K562 (cell line): ENCODE data around the gene CDC14A. TPM values are rescaled to one million over a fixed set of nuclear protein-coding genes. Genes with fewer than 3 reads are reported as not detected.
A peak's percentile ranks its signal among the peaks of the same experiment; 100 is the strongest.

ENCODE experiments used
- ATAC-seq: fragments of 200-7000 bp; cut with Tn5 transposase; 3 replicates; pipeline ENCODE4 v1.9.1; 2020; ENCODE audit warnings: moderate library complexity
- BruUV-seq: library from RNA; stranded (reverse); fragments of 400-500 nt; replicated peaks from 2 replicates; lab custom pipeline; 2021; lab: Mats Ljungman, UMichigan
- CTCF ChIA-PET: fragments of 300-600 bp; formaldehyde crosslinking; extraction: SDS; loops from one replicate; lab custom pipeline; 2021; ENCODE audit warnings: low intra/inter-chr PET ratio; lab: Yijun Ruan, JAX
- POLR2A ChIA-PET: fragments of 300-600, 350-650 bp; sonication (Branson Sonifier 250); formaldehyde crosslinking; extraction: SDS; loops from one replicate; lab custom pipeline; 2021; ENCODE audit warnings: antibody characterized with exemption, inconsistent platforms; lab: Yijun Ruan, JAX
- DNase-seq, 4 experiments: peaks; one replicate each; pipeline versions ENCODE4 v3.0.0 to v3.0.0-alpha.2; 2011 to 2018; ENCODE audit warnings: low spot score in 3 of 4, mixed read lengths in 3 of 4; ENCODE audit errors: extremely low read depth in 1 of 4
- FAIRE-seq: peaks from 2 replicates; lab custom pipeline; 2011; peaks lifted over from hg19 to GRCh38; lab: Jason Lieb, UNC
- H2AFZ ChIP-seq: 2 replicates; pipeline ENCODE4 v1.6.0; 2011; ENCODE audit warnings: low read depth, low read length, control low read depth, inconsistent platforms
- H3K27ac ChIP-seq: fragments of 200-600 bp; 3 replicates; pipeline ENCODE4 v1.8.0; 2011; ENCODE audit warnings: low read depth, mild to moderate bottlenecking, control low read depth, inconsistent platforms, low read length, moderate library complexity, mixed read lengths; ENCODE audit errors: extremely low read depth
- H3K27me3 ChIP-seq, 2 experiments: fragments of 300-600 bp in 1 of 2; 2 replicates in 1 of 2; 3 replicates in 1 of 2; pipeline versions ENCODE4 v1.6.0 to v1.8.0; 2011; ENCODE audit warnings: inconsistent platforms in 2 of 2, low read length in 2 of 2, mild to moderate bottlenecking in 1 of 2, mixed read lengths in 1 of 2, moderate library complexity in 1 of 2; ENCODE audit not compliant: control insufficient read depth in 2 of 2, insufficient read depth in 2 of 2
- H3K36me3 ChIP-seq: fragments of 300-600 bp; 3 replicates; pipeline ENCODE4 v1.8.0; 2011; ENCODE audit warnings: mild to moderate bottlenecking, low read length, inconsistent platforms; ENCODE audit not compliant: control insufficient read depth, insufficient read depth
- H3K4me1 ChIP-seq, 2 experiments: fragments of 200-600 bp in 1 of 2; replicated peaks in 1 of 2; 2 replicates in 1 of 2; 3 replicates in 1 of 2; pipeline versions ENCODE4 v1.5.1 to v1.8.0; 2011; ENCODE audit warnings: inconsistent platforms in 2 of 2, low read length in 2 of 2, mild to moderate bottlenecking in 1 of 2, mixed read lengths in 1 of 2, moderate library complexity in 1 of 2; ENCODE audit not compliant: control insufficient read depth in 2 of 2, insufficient read depth in 2 of 2
- H3K4me2 ChIP-seq: 2 replicates; pipeline ENCODE4 v1.6.1; 2011; ENCODE audit warnings: low read length, control low read depth, inconsistent platforms, mixed read lengths; ENCODE audit not compliant: insufficient read depth
- H3K4me3 ChIP-seq: fragments of 200-600 bp; sonication (generic), shearing (Covaris generic); 2 replicates; pipeline ENCODE4 v1.5.1; 2016; ENCODE audit warnings: control low read depth, inconsistent platforms
- H3K79me2 ChIP-seq: fragments of 200-600 bp; 3 replicates; pipeline ENCODE4 v1.8.0; 2011; ENCODE audit warnings: low read length, inconsistent platforms; ENCODE audit not compliant: control insufficient read depth, insufficient read depth
- H3K9ac ChIP-seq, 2 experiments: 2 replicates each; pipeline versions ENCODE4 v1.6.0 to v1.6.1; 2011; ENCODE audit warnings: low read depth in 2 of 2, low read length in 2 of 2, control low read depth in 1 of 2, inconsistent platforms in 1 of 2, mild to moderate bottlenecking in 1 of 2, mixed read lengths in 1 of 2; ENCODE audit not compliant: insufficient read depth in 1 of 2
- H3K9me1 ChIP-seq: one replicate; pipeline ENCODE4 v1.6.0; 2011; ENCODE audit warnings: inconsistent platforms, mild to moderate bottlenecking, low read length, moderate library complexity; ENCODE audit not compliant: control insufficient read depth, insufficient read depth
- H3K9me3 ChIP-seq: replicated peaks from 2 replicates; pipeline ENCODE4 v1.5.1; 2011; ENCODE audit warnings: low read depth, low read length, inconsistent platforms; ENCODE audit not compliant: control insufficient read depth, insufficient read depth
- H4K20me1 ChIP-seq: replicated peaks from 2 replicates; pipeline ENCODE4 v1.6.1; 2011; ENCODE audit warnings: low read length, inconsistent platforms, mixed read lengths; ENCODE audit not compliant: control insufficient read depth, insufficient read depth
- ARID3B ChIP-seq: fragments of 250-450 bp; sonication (Bioruptor Pico); IDR thresholded peaks from 2 replicates; pipeline ENCODE4 v1.4.0; 2020; ENCODE audit warnings: borderline replicate concordance
- CREM ChIP-seq: IDR thresholded peaks from 2 replicates; pipeline ENCODE4 v1.6.1; 2014; ENCODE audit warnings: antibody characterized with exemption, low read depth
- CTBP1 ChIP-seq: fragments of 450-650 bp; IDR thresholded peaks from 2 replicates; pipeline ENCODE4 v1.6.1; 2016; ENCODE audit warnings: borderline replicate concordance
- E2F3 ChIP-seq: fragments of 250-450 bp; sonication (Bioruptor Pico); IDR thresholded peaks from 2 replicates; pipeline ENCODE4 v1.4.0; 2020; ENCODE audit warnings: mild to moderate bottlenecking
- EP400 ChIP-seq: fragments of 450-650 bp; IDR thresholded peaks from 2 replicates; pipeline ENCODE4 v1.6.1; 2017; ENCODE audit warnings: antibody characterized with exemption, mild to moderate bottlenecking, moderate library complexity
- NCOA6 ChIP-seq: fragments of 450-650 bp; IDR thresholded peaks from 2 replicates; pipeline ENCODE4 v1.6.1; 2017; ENCODE audit warnings: mild to moderate bottlenecking
- SMAD1 ChIP-seq: fragments of 150-350 bp; IDR thresholded peaks from 2 replicates; pipeline ENCODE4 v1.6.1; 2014; ENCODE audit warnings: low read length, low read depth; ENCODE audit not compliant: partially characterized antibody
- SREBF2 ChIP-seq: sonication (generic); formaldehyde crosslinking; IDR thresholded peaks from 2 replicates; pipeline ENCODE4 v1.4.0; 2020; ENCODE audit warnings: mild to moderate bottlenecking, missing genetic modification reagents
- ZBTB43 ChIP-seq: sonication (generic); formaldehyde crosslinking; IDR thresholded peaks from 2 replicates; pipeline ENCODE4 v1.8.0; 2023; ENCODE audit warnings: mild to moderate bottlenecking, missing genetic modification reagents
- ZSCAN32 ChIP-seq: fragments of 450-650 bp; formaldehyde crosslinking; IDR thresholded peaks from 2 replicates; pipeline ENCODE4 v1.4.0; 2020; ENCODE audit warnings: mild to moderate bottlenecking, moderate library complexity
- WGBS: fragments of 100-300 bp; shearing (Covaris generic); methylation state at CpG from one replicate; pipeline ENCODE4 v1.1.6; 2016; ENCODE audit warnings: low coverage, mixed read lengths; ENCODE audit not compliant: insufficient coverage; ENCODE audit errors: missing lambda C conversion rate; 5-methylcytosine and 5-hydroxymethylcytosine counted together
- in situ Hi-C: fragments of 300-500 bp; cut with MboI; formaldehyde crosslinking; loops from 4 replicates; pipeline ENCODE4 v1.15.0; 2018; ENCODE audit warnings: inconsistent platforms, mixed read lengths
- intact Hi-C: fragments of 100-400 bp; cut with micrococcal nuclease; formaldehyde crosslinking; loops from 2 replicates; pipeline ENCODE4 v1.14.2; 2022
- polyA plus RNA-seq, 8 experiments: library from polyadenylated mRNA; depleted of rRNA in 4 of 8; stranded (reverse) in 5 of 8; unstranded in 3 of 8; fragments of >200 nt; fragmentation: Nextera tagmentation in 2 of 8; fragmentation: Illumina TruSeq in 1 of 8; extraction: Ambion mirVana in 2 of 8; extraction: Trizol in 1 of 8; gene quantifications; 2 replicates each; pipeline versions ENCODE4 v1.2.1 to v1.2.3, GENCODE V29; 2011 to 2014; ENCODE audit warnings: inconsistent platforms in 1 of 8, missing spikeins in 1 of 8
- total RNA-seq, 7 experiments: library from RNA; depleted of rRNA in 6 of 7; stranded (reverse); fragments of >200 nt in 6 of 7; fragmentation: Illumina TruSeq in 2 of 7; extraction: Trizol in 2 of 7; gene quantifications; 2 replicates each; pipeline versions ENCODE4 v1.2.1 to v1.2.3, GENCODE V29; 2011 to 2021; ENCODE audit warnings: low replicate concordance in 1 of 7

The CDC14A gene
- total and polyA plus RNA-seq, 9 of the 15 experiments (the other 6 are each of a cell fraction or from before 2014, with no cell fraction given) = 17.0 to 74.3 (median 33.4) TPM

GRCh38 chr1:100397681-100398080, 45.4 kb downstream of the CDC14A start (continued):
- TF ChIP-seq EP400 (no peak), ZSCAN32 (CRISPR knock-in tag) (no peak)
- TF ChIP-seq, all 486 proteins: peak for 0

- no peaks in the 10 kb centered on the region for H3K9me1 ChIP-seq
- 56% methylated on average over 2 of the region's 2 CpGs for WGBS
- no peak overlapping the region for H2AFZ ChIP-seq
- peak in 2 of 4 experiments; percentile 17 to 26 for DNase-seq
- no peaks in the 10 kb centered on the region for H3K27me3 ChIP-seq
- H4K20me1 ChIP-seq = 0 out of 2 replicates have a peak, but pooled peaks cover 5% of the 10 kb centered on the region
- CTCF ChIA-PET = interaction anchor here (1.1 kb wide), 1 partner anchor 624 kb away, joined by 3 read pairs; no protein-coding TSS in a partner anchor
- peak; percentile 43 for ATAC-seq
- intact Hi-C loops = no loop called here
- H3K79me2 ChIP-seq = peaks cover 94% of the 10 kb centered on the region
- TF ChIP-seq CTBP1 (no peak), ARID3B (no peak), ZBTB43 (CRISPR knock-in tag) (no peak), CREM (no peak), SREBF2 (CRISPR knock-in tag) (no peak), NCOA6 (no peak), SMAD1 (no peak), E2F3 (CRISPR knock-in tag) (no peak)
- TF ChIP-seq, all 486 proteins: peak for 0
- FAIRE-seq = no peak
- no peaks in the 10 kb centered on the region for H3K9me3 ChIP-seq
- no peak overlapping the region for H3K4me3 ChIP-seq
- H3K36me3 ChIP-seq = peaks cover 64% of the 10 kb centered on the region
- H3K4me1 ChIP-seq = peaks cover 15 to 26% of the 10 kb centered on the region in 2 experiments
- H3K4me2 ChIP-seq = no peak overlapping the region
- H3K27ac ChIP-seq = no peak overlapping the region
- in situ Hi-C loops = no loop called here
- no peak overlapping the region for H3K9ac ChIP-seq
- POLR2A ChIA-PET = interaction anchor here (0.7 kb wide), 1 partner anchor 13 kb away, joined by 3 read pairs; no protein-coding TSS in a partner anchor
- no TSS peak for BruUV-seq
These were observed 46.3 kb downstream of the CDC14A start for GRCh38 chr1:100398648-100399047.
